Suprapubic skin (tissue), 4 donors: ENCODE measurements around the gene SPINK4. TPM values are rescaled to one million over a fixed set of nuclear protein-coding genes. Genes with fewer than 3 reads are reported as not detected.

ENCODE experiments used
- DNase-seq, 2 donors: peaks; one replicate each; pipeline ENCODE4 v3.0.0-alpha.2; 2019; ENCODE audit warnings: low spot score in 2 of 2
- H3K27ac ChIP-seq: fragments of 200-600 bp; sonication (generic); one replicate; pipeline ENCODE4 v1.5.1; 2019
- H3K27me3 ChIP-seq: fragments of 200-600 bp; sonication (generic); one replicate; pipeline ENCODE4 v1.5.1; 2019
- H3K36me3 ChIP-seq: fragments of 200-600 bp; sonication (generic); one replicate; pipeline ENCODE4 v1.5.1; 2019
- H3K4me1 ChIP-seq: fragments of 200-600 bp; sonication (generic); one replicate; pipeline ENCODE4 v1.5.1; 2019
- H3K4me3 ChIP-seq: fragments of 200-600 bp; sonication (generic); one replicate; pipeline ENCODE4 v1.5.1; 2019; ENCODE audit warnings: mild to moderate bottlenecking
- H3K9me3 ChIP-seq: fragments of 200-600 bp; sonication (generic); one replicate; pipeline ENCODE4 v1.5.1; 2019
- EP300 ChIP-seq: sonication (generic); formaldehyde crosslinking; IDR thresholded peaks from one replicate; pipeline ENCODE4 v1.6.1; 2017; ENCODE audit warnings: antibody characterized with exemption
- POLR2A ChIP-seq, 2 donors: fragments of 450-650 bp; IDR thresholded peaks; one replicate each; pipeline ENCODE4 v1.6.1; 2017; ENCODE audit warnings: antibody characterized with exemption in 2 of 2, mild to moderate bottlenecking in 2 of 2, moderate library complexity in 2 of 2
- POLR2AphosphoS5 ChIP-seq, 3 donors: sonication (generic); formaldehyde crosslinking; IDR thresholded peaks; one replicate each; pipeline ENCODE4 v1.6.1; 2017; ENCODE audit warnings: antibody characterized with exemption in 3 of 3
- WGBS: methylation state at CpG from one replicate; pipeline ENCODE4 v1.1.5; 2018; 5-methylcytosine and 5-hydroxymethylcytosine counted together
- total RNA-seq, 4 donors: library from RNA; depleted of rRNA; stranded (reverse); fragments of >200 nt; gene quantifications; one replicate each; pipeline ENCODE4 v1.1.0, GENCODE V29; 2016
- TF ChIP-seq, protein P1 (sequence below), 2 donors: fragments of 200-600 bp in 1 of 2; fragments of 450-650 bp in 1 of 2; sonication (generic) in 1 of 2; IDR thresholded peaks; one replicate each; pipeline ENCODE4 v1.5.1; 2016 to 2019; ENCODE audit warnings: antibody characterized with exemption in 2 of 2, mild to moderate bottlenecking in 1 of 2, moderate library complexity in 1 of 2

SPINK4 gene
- total RNA-seq, 4 donors from 2014 or later = not detected

DNA sequence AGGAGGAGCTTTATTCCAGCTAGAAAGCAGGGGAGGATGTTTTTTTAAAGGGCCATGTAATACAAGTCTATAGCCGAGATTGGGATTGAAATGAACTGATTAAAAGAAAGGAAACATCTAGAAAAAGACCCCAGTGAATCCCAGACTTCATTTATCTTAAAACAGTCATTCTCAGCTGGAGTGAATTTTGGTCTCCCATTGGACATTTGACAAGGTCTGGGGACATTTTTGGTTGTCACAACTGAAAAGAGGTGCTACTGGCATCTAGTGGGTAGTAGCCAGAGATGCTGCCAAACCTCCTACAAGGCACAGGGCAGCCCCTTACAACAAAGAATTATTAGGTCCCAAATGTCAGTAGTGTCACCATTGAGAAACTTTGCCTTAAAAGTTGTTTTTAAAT lies 16.3 kb upstream of the SPINK4 start:
- no peak overlapping the region for H3K27ac ChIP-seq
- no peaks in the 10 kb centered on the region for H3K27me3 ChIP-seq
- WGBS = 64% methylated on average over 1 of the region's 1 CpG
- no peak for DNase-seq
- no peaks in the 10 kb centered on the region for H3K9me3 ChIP-seq
- TF ChIP-seq EP300 (no peak), POLR2A (IDR thresholded peaks at IDR 0.05) (no peak), POLR2AphosphoS5 (IDR thresholded peaks at IDR 0.05) (no peak)
- TF ChIP-seq, protein P1, sequence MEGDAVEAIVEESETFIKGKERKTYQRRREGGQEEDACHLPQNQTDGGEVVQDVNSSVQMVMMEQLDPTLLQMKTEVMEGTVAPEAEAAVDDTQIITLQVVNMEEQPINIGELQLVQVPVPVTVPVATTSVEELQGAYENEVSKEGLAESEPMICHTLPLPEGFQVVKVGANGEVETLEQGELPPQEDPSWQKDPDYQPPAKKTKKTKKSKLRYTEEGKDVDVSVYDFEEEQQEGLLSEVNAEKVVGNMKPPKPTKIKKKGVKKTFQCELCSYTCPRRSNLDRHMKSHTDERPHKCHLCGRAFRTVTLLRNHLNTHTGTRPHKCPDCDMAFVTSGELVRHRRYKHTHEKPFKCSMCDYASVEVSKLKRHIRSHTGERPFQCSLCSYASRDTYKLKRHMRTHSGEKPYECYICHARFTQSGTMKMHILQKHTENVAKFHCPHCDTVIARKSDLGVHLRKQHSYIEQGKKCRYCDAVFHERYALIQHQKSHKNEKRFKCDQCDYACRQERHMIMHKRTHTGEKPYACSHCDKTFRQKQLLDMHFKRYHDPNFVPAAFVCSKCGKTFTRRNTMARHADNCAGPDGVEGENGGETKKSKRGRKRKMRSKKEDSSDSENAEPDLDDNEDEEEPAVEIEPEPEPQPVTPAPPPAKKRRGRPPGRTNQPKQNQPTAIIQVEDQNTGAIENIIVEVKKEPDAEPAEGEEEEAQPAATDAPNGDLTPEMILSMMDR (IDR thresholded peaks at IDR 0.05) = no peak
- no peak overlapping the region for H3K4me3 ChIP-seq
- no peaks in the 10 kb centered on the region for H3K36me3 ChIP-seq
- H3K4me1 ChIP-seq = peaks cover 37% of the 10 kb centered on the region

DNA sequence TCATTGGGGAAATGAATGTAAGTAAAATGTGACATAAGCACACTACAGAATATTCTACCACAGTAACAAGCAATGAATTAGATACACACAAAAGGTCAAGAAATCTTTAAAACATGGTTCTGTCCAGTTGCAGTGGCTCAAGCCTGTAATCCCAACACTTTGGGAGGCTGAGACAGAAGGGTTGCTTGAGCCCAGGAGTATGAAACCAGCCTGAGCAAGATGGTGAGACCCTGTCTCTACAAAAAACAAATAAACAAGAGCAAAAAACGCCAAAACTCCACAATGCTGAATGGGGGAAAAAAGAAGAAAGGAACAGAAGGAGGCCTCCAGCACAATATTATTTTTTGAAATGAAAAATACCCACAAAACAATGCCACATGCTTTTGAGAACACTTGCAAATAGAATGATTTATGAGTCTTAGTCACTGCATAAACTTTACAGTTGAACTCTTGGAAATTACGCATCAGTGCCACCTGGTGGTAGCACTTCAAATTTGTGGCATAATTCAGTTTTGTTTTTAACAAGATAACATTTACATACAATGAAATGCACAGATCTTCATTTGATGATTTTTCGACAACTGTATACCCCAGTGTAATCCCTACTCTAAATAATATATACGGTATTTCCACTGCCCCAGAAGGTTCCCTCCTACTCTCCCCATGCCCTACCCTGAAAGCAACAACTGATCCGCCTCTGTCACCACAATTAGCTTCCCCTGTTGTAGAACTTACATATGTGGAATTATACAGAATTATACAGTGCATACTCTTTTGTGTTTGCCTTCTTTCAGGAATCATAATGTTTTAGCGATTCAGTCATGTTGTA lies 14.4 kb upstream of the SPINK4 start:
- Histone ChIP-seq H3K36me3 (no peaks in the 10 kb centered on the region), H3K4me1 (peaks cover 46% of the 10 kb centered on the region), H3K27ac (peak overlapping the region; percentile 30), H3K27me3 (no peaks in the 10 kb centered on the region), H3K9me3 (no peaks in the 10 kb centered on the region), H3K4me3 (no peak overlapping the region)
- TF ChIP-seq POLR2A (IDR thresholded peaks at IDR 0.05) = no peak
- TF ChIP-seq, protein P1 (IDR thresholded peaks at IDR 0.05) = peak; percentile 53 to 91
- peak in 1 of 3 donors; percentile 85 for TF ChIP-seq POLR2AphosphoS5 (IDR thresholded peaks at IDR 0.05)
- TF ChIP-seq EP300 = no peak
- peak in 1 of 2 donors; percentile 71 for DNase-seq
- WGBS = 13% methylated on average over 6 of the region's 6 CpGs

DNA sequence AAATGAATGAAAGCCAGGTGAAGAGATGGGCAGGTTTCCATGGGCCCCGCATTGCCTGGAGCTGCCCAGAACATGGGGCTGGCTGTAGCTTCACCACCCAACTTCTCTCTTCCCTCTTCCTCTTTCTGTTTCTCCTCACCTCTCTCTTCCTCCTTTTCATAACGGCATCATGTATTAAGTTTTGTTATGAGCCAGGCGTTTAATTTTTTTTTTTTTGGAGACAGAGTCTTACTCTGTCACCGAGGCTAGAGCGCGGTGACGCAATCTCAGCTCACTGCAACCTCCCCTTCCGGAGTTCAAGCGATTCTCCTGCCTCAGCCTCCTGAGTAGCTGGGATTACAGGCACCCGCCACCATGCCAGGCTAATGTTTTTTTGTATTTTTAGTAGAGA lies 13.0 kb upstream of the SPINK4 start:
- H3K27me3 ChIP-seq = no peaks in the 10 kb centered on the region
- peak in 1 of 2 donors; percentile 60 for DNase-seq
- no peak overlapping the region for H3K4me3 ChIP-seq
- TF ChIP-seq EP300 (no peak), POLR2AphosphoS5 (IDR thresholded peaks at IDR 0.05) (no peak), POLR2A (IDR thresholded peaks at IDR 0.05) (no peak)
- TF ChIP-seq, protein P1 (IDR thresholded peaks at IDR 0.05) = no peak
- 71% methylated on average over 10 of the region's 10 CpGs for WGBS
- H3K27ac ChIP-seq = no peak overlapping the region
- no peaks in the 10 kb centered on the region for H3K36me3 ChIP-seq
- H3K4me1 ChIP-seq = peaks cover 53% of the 10 kb centered on the region
- H3K9me3 ChIP-seq = no peaks in the 10 kb centered on the region

DNA sequence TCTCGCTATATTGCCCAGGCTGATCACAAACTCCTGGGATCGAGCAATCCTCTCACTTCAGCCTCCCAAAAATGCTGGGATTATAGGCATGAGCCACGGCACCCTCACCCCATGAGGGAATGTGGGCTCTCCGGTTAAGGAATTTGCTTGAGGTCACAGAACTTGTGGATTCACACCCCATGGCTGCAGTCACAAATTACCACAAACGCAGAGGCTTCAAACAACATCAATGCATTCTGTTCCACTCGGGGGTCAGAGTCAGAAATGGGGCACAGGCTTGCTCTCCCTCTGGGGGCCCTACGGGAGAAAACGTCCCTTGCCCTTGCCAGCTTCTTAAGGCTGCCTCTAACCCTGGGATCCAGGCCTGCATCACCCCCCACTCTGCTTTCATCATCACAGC lies 12.2 kb upstream of the SPINK4 start:
- no peak overlapping the region for H3K4me3 ChIP-seq
- H3K27ac ChIP-seq = no peak overlapping the region
- DNase-seq = peak in 1 of 2 donors; percentile 56
- WGBS = 52% methylated on average over 7 of the region's 8 CpGs
- no peaks in the 10 kb centered on the region for H3K27me3 ChIP-seq
- no peaks in the 10 kb centered on the region for H3K9me3 ChIP-seq
- peaks cover 56% of the 10 kb centered on the region for H3K4me1 ChIP-seq
- no peaks in the 10 kb centered on the region for H3K36me3 ChIP-seq
- TF ChIP-seq POLR2A (IDR thresholded peaks at IDR 0.05) (no peak), EP300 (no peak), POLR2AphosphoS5 (IDR thresholded peaks at IDR 0.05) (no peak)
- TF ChIP-seq, protein P1 (IDR thresholded peaks at IDR 0.05) = no peak

DNA sequence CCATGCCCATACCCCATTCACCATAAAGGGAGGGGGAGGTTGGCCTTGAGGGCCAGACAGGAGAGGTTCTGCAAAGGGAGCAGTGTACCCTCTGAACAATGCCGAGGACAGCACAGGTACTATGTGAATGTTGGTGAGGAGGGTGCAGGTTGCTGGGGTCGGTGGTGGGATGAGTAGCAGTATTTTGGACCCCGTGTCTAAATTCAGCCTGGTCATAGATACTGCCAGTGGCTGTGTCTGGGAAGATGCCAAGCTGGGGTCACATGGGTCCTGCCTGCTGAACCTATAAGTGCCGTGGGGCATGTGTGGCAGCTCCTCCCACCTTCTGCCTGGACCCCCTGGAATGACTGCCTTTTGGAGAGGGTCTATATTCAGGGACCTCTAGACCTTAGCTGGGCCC lies 11.4 kb upstream of the SPINK4 start:
- Histone ChIP-seq H3K4me3 (no peak overlapping the region), H3K36me3 (no peaks in the 10 kb centered on the region), H3K27ac (no peak overlapping the region), H3K9me3 (no peaks in the 10 kb centered on the region), H3K27me3 (no peaks in the 10 kb centered on the region), H3K4me1 (peaks cover 64% of the 10 kb centered on the region)
- 93% methylated on average over 3 of the region's 4 CpGs for WGBS
- peak in 1 of 2 donors; percentile 60 for DNase-seq
- TF ChIP-seq POLR2AphosphoS5 (IDR thresholded peaks at IDR 0.05) = no peak
- TF ChIP-seq POLR2A (IDR thresholded peaks at IDR 0.05) = no peak
- TF ChIP-seq, protein P1 (IDR thresholded peaks at IDR 0.05) = no peak
- no peak for TF ChIP-seq EP300
